Loucy (cell line): ENCODE measurements around the gene FBXO42.

ENCODE experiments used
- CTCF ChIP-seq: fragments of 200-600 bp; sonication (generic); conservative IDR thresholded peaks from 2 replicates; pipeline ENCODE4 v1.5.1; 2014; ENCODE audit warnings: mild to moderate bottlenecking, antibody characterized with exemption, low read length
- EZH2phosphoT487 ChIP-seq: fragments of 200-600 bp; IDR thresholded peaks from 2 replicates; pipeline ENCODE4 v1.6.1; 2018; ENCODE audit warnings: antibody characterized with exemption, mild to moderate bottlenecking, moderate library complexity, borderline replicate concordance

GRCh38 chr1:16394977-16395376, 42.7 kb upstream of the FBXO42 start:
- TF ChIP-seq CTCF, result no peak
- no peak for TF ChIP-seq EZH2phosphoT487
